Stomach (tissue), 9 donors: ENCODE measurements around the gene RAB3GAP1. TPM values are rescaled to one million over a fixed set of nuclear protein-coding genes. Genes with fewer than 3 reads are reported as not detected.

ENCODE experiments used
- DNase-seq, 2 donors: peaks; one replicate each; pipeline versions ENCODE4 v3.0.0 to v3.0.0-alpha.2; 2013 to 2019
- H3K27ac ChIP-seq, 5 donors: fragments of 200-600 bp in 4 of 5; sonication (generic) in 4 of 5; one replicate each; pipeline ENCODE4 v1.5.1; 2013 to 2019; ENCODE audit warnings: mild to moderate bottlenecking in 1 of 5, moderate library complexity in 1 of 5
- H3K27me3 ChIP-seq, 3 donors: fragments of 200-600 bp; sonication (generic); one replicate each; pipeline ENCODE4 v1.5.1; 2017 to 2019; ENCODE audit warnings: mixed run types in 1 of 3
- H3K36me3 ChIP-seq, 4 donors: fragments of 200-600 bp; sonication (generic); 1 replicate in 3 of 4; 2 replicates in 1 of 4; pipeline ENCODE4 v1.5.1; 2016 to 2019
- H3K4me1 ChIP-seq, 4 donors: fragments of 200-600 bp; sonication (generic); one replicate each; pipeline ENCODE4 v1.5.1; 2016 to 2019
- H3K4me3 ChIP-seq, 4 donors: fragments of 200-600 bp; sonication (generic) in 3 of 4; one replicate each; pipeline ENCODE4 v1.5.1; 2016 to 2019; ENCODE audit warnings: mild to moderate bottlenecking in 1 of 4
- H3K9me3 ChIP-seq, 4 donors: fragments of 200-600 bp; sonication (generic); one replicate each; pipeline ENCODE4 v1.5.1; 2016 to 2019
- CTCF ChIP-seq, 7 experiments: fragments of 450-650 bp in 4 of 7; fragments of 200-600 bp in 3 of 7; sonication (generic) in 3 of 7; IDR thresholded peaks; one replicate each; pipeline ENCODE4 v1.5.1; 2016 to 2019; ENCODE audit warnings: antibody characterized with exemption in 7 of 7, control low read depth in 2 of 7, mild to moderate bottlenecking in 1 of 7
- EP300 ChIP-seq: sonication (generic); formaldehyde crosslinking; IDR thresholded peaks from one replicate; pipeline ENCODE4 v1.6.1; 2017; ENCODE audit warnings: antibody characterized with exemption
- POLR2A ChIP-seq, 4 donors: fragments of 450-650 bp; IDR thresholded peaks; one replicate each; pipeline ENCODE4 v1.6.1; 2016; ENCODE audit warnings: antibody characterized with exemption in 4 of 4, control low read depth in 2 of 4, mild to moderate bottlenecking in 1 of 4, moderate library complexity in 1 of 4
- POLR2AphosphoS5 ChIP-seq, 3 donors: sonication (generic); formaldehyde crosslinking; IDR thresholded peaks; one replicate each; pipeline ENCODE4 v1.6.1; 2016; ENCODE audit warnings: antibody characterized with exemption in 3 of 3
- WGBS, 5 donors: extraction: QIAGEN DNeasy Blood & Tissue Kit in 3 of 5; methylation state at CpG; one replicate each; pipeline versions ENCODE4 v1.1.5 to v1.1.7; 2013 to 2018; 5-methylcytosine and 5-hydroxymethylcytosine counted together
- intact Hi-C: fragments of 100-400 bp; cut with DNase I; formaldehyde crosslinking; loops from one replicate; pipeline ENCODE4 v1.15.1; 2023; ENCODE audit warnings: low total_unique reads
- polyA plus RNA-seq, 3 donors: library from polyadenylated mRNA; stranded (reverse); fragments of 200-250 nt; gene quantifications; one replicate each; pipeline ENCODE4 v1.2.3, GENCODE V29; 2013
- total RNA-seq, 5 donors: library from RNA; depleted of rRNA; stranded (reverse); fragments of >200 nt; gene quantifications; one replicate each; pipeline versions ENCODE4 v1.1.0 to v1.2.3, GENCODE V29; 2014 to 2016
- donor health status: healthy with polysubstance abuse.
- donor health status: Bipolar disorder and iron deficiency.
- donor health status: healthy.

Gene RAB3GAP1
- total and polyA plus RNA-seq, 8 donors = 14.2 to 556 (median 32.1) TPM

DNA sequence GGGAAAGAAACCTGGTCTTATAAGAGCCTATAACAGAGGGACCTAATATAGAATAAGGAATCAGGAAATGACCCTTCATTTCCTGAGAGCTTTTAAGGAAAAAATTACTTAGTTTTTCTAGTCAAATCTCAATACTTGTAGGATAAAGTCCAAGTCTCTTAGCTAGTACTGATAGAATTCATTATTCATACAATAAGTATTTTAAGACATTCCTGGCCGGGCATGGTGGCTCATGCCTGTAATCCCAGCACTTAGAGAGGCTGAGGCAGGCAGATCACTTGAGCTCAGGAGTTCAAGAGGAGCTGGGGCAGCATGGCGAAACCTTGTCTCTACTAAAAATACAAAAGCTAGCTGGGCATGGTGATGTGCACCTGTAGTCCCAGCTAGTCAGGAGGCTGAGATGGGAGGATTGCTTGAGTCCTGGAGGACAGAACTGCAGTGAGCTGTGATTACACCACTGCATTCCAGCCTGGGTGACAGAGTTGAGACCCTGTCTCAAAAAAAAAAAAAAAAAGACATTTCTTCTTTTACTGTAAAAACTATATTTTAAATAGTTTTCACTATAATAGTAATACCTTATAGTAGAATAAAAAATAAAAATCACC, 3.2 kb downstream of the RAB3GAP1 start:
- intact Hi-C loops = no loop called here
- no peak for DNase-seq
- H3K9me3 ChIP-seq = no peaks in the 10 kb centered on the region
- peak overlapping the region in 1 of 4 donors; percentile 4 for H3K4me3 ChIP-seq
- peak overlapping the region in 2 of 5 donors; percentile 23 to 95 for H3K27ac ChIP-seq
- H3K36me3 ChIP-seq = peaks cover under 1 to 12% (median 3%) of the 10 kb centered on the region in 4 donors
- no peaks in the 10 kb centered on the region for H3K27me3 ChIP-seq
- peaks cover 19 to 76% (median 56%) of the 10 kb centered on the region in 4 donors for H3K4me1 ChIP-seq
- TF ChIP-seq POLR2AphosphoS5 (IDR thresholded peaks at IDR 0.05) (no peak), CTCF (IDR thresholded peaks at IDR 0.05) (no peak), POLR2A (IDR thresholded peaks at IDR 0.05) (no peak), EP300 (no peak)
- WGBS, 5 donors = 43 to 75% (median 63%) methylated on average over 2 of the region's 2 CpGs

DNA sequence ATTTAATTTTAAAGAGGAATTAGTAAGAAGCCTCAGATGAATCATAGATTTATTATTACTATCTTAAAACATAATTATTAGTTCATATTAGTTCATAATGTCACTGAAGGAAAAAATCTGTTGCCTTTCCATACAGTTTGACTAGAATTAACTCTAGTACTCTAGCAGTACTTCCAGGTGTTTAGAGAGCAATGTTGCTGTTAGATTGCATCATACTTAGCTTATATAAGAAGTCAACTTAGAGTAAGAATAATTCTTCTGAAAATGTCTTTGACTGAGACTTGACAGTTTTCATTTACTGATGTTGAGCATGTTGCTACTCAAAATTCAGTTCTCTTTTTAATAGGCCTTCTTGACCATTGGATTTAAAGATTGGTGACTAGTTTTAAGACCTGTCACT, 4.7 kb downstream of the RAB3GAP1 start:
- H3K9me3 ChIP-seq = no peaks in the 10 kb centered on the region
- H3K36me3 ChIP-seq = peaks cover 10 to 27% (median 18%) of the 10 kb centered on the region in 4 donors
- no peaks in the 10 kb centered on the region for H3K27me3 ChIP-seq
- intact Hi-C loops = no loop called here
- TF ChIP-seq POLR2A (IDR thresholded peaks at IDR 0.05) (no peak), POLR2AphosphoS5 (IDR thresholded peaks at IDR 0.05) (no peak), EP300 (no peak), CTCF (IDR thresholded peaks at IDR 0.05) (no peak)
- no peak overlapping the region for H3K27ac ChIP-seq
- H3K4me1 ChIP-seq = peaks cover 19 to 62% (median 42%) of the 10 kb centered on the region in 4 donors
- no peak overlapping the region for H3K4me3 ChIP-seq
- DNase-seq = no peak

DNA sequence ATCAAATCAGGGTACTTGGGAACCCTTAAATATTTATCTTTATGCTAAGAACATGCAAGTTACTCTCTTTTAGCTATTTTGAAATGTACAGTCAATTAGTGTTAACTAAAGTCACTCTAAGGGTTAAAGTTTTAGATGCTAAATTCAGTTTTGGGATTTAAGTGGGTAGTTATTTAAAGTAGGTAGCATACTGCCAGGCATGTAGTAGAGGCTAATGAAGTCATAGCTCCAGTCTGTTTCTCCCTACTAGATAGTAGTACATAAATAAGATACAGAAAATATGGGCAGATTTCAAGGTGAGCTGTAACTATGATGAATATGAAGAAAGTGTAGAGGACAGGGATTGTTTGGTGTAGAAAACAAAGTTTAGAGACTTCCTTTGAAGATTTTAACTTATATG, 7.5 kb downstream of the RAB3GAP1 start:
- no peak overlapping the region for H3K27ac ChIP-seq
- intact Hi-C loops = no loop called here
- no peaks in the 10 kb centered on the region for H3K27me3 ChIP-seq
- H3K36me3 ChIP-seq = peaks cover 10 to 40% (median 28%) of the 10 kb centered on the region in 4 donors
- H3K4me3 ChIP-seq = no peak overlapping the region
- no peaks in the 10 kb centered on the region for H3K9me3 ChIP-seq
- peaks cover 4 to 56% (median 28%) of the 10 kb centered on the region in 4 donors for H3K4me1 ChIP-seq
- DNase-seq = no peak
- TF ChIP-seq POLR2A (IDR thresholded peaks at IDR 0.05) (no peak), CTCF (IDR thresholded peaks at IDR 0.05) (no peak)

DNA sequence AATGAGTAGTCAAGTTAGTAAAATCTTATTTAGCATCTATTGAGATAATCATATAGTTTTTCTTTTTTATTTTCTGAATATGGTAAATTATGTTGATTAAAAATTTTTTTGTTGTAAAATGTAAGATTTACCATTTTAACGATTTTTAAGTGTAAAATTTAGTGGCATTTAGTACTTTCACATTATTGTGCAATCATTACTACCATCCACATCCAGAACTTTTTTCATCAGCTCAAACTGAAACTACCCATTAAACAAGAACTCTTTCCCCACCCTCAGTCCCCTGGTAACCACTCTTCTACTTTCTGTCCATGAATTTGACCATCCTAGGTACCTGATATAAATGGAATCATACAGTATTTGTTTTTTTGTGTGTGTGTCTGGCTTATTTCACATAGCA, 11.1 kb downstream of the RAB3GAP1 start:
- no peak for DNase-seq
- 89 to 95% (median 91%) methylated on average over 1 of the region's 1 CpG for WGBS, 5 donors
- Histone ChIP-seq H3K36me3 (peaks cover 10 to 40% (median 28%) of the 10 kb centered on the region in 4 donors), H3K4me3 (no peak overlapping the region), H3K9me3 (no peaks in the 10 kb centered on the region), H3K27ac (no peak overlapping the region), H3K4me1 (peaks cover 0 to 41% (median 18%) of the 10 kb centered on the region in 4 donors), H3K27me3 (no peaks in the 10 kb centered on the region)
- intact Hi-C loops = no loop called here
- TF ChIP-seq POLR2A (IDR thresholded peaks at IDR 0.05) = no peak
- TF ChIP-seq EP300 = no peak
- TF ChIP-seq POLR2AphosphoS5 (IDR thresholded peaks at IDR 0.05) = no peak
- TF ChIP-seq CTCF (IDR thresholded peaks at IDR 0.05) = no peak
